Measurements from ENCODE around the gene RARG.

RARG gene

GRCh38 chr12:53220694-53221202 is 11.3 kb downstream of the RARG start (continued):
- TF ChIP-seq PRDM4 (tag by site-specific recombination; IDR thresholded peaks at IDR 0.05) (0 out of 2 replicates have a peak, but pooled peaks have one; percentile 7), ZNF514 (tag by site-specific recombination; IDR thresholded peaks at IDR 0.05) (no peak), GLIS1 (tag by site-specific recombination; IDR thresholded peaks at IDR 0.05) (peak; percentile 82), WT1 (tag by site-specific recombination; IDR thresholded peaks at IDR 0.05) (0 out of 2 replicates have a peak, but pooled peaks have one; percentile 17), PRDM10 (tag by site-specific recombination; IDR thresholded peaks at IDR 0.05) (peak; percentile 97), ZNF423 (tag by site-specific recombination; IDR thresholded peaks at IDR 0.05) (0 out of 2 replicates have a peak, but pooled peaks have one; percentile 33), TRIM28 (IDR thresholded peaks at IDR 0.05; ENCODE audit: borderline replicate concordance, low read length) (peak; percentile 57; the same call in 1 of the 2 replicates), ZIC2 (tag by site-specific recombination; IDR thresholded peaks at IDR 0.05) (peak; percentile 69), BCL11A (tag by site-specific recombination; IDR thresholded peaks at IDR 0.05; ENCODE audit: low read depth) (peak; percentile 63; the same call in 1 of the 2 replicates), KLF9 (tag by site-specific recombination; IDR thresholded peaks at IDR 0.05; ENCODE audit: low read depth) (peak; percentile 86), ZFP69B (tag by site-specific recombination; IDR thresholded peaks at IDR 0.05) (no peak), ZNF398 (tag by site-specific recombination; IDR thresholded peaks at IDR 0.05) (peak; percentile 94), KLF7 (tag by site-specific recombination; IDR thresholded peaks at IDR 0.05; ENCODE audit: borderline replicate concordance) (peak; percentile 36; the same call in 1 of the 2 replicates), INSM2 (tag by site-specific recombination; IDR thresholded peaks at IDR 0.05) (0 out of 2 replicates have a peak, but pooled peaks have one; percentile 73), ZNF596 (tag by site-specific recombination; IDR thresholded peaks at IDR 0.05) (no peak), SP2 (tag by site-specific recombination; IDR thresholded peaks at IDR 0.05) (peak; percentile 70), ZBTB8A (tag by site-specific recombination; IDR thresholded peaks at IDR 0.05) (peak; percentile 90), ZNF10 (tag by site-specific recombination; IDR thresholded peaks at IDR 0.05) (0 out of 2 replicates have a peak, but pooled peaks have one; percentile 8), ZBTB7A (tag by site-specific recombination; IDR thresholded peaks at IDR 0.05; ENCODE audit: low read depth) (no peak), PRDM2 (tag by site-specific recombination; IDR thresholded peaks at IDR 0.05; ENCODE audit: borderline replicate concordance) (no peak), ATF2 (tag by site-specific recombination; IDR thresholded peaks at IDR 0.05; ENCODE audit: low read depth) (no peak), ZBTB48 (tag by site-specific recombination; IDR thresholded peaks at IDR 0.05) (no peak)

All from HEK293 (cell line).